ENCODE data around the gene TBCA. TPM values are rescaled to one million over a fixed set of nuclear protein-coding genes. Genes with fewer than 3 reads are reported as not detected.

TBCA gene
- total and polyA plus RNA-seq, 2 experiments from 2014 or later: 245 to 287 TPM

GRCh38 chr5:77771452-77771851, 4.7 kb downstream of the TBCA start:
- H3K4me3 ChIP-seq: no peak overlapping the region
- no peaks in the 10 kb centered on the region for H3K9me3 ChIP-seq (ENCODE audit: low read depth)
- H3K4me1 ChIP-seq (ENCODE audit: low read depth): peaks cover 27% of the 10 kb centered on the region
- DNase-seq (ENCODE audit: low read depth in 1 of 2, low spot score in 1 of 2): no peak
- H3K36me3 ChIP-seq: peaks cover 6% of the 10 kb centered on the region
- no peak overlapping the region for H3K27ac ChIP-seq
- TF ChIP-seq, protein P1, sequence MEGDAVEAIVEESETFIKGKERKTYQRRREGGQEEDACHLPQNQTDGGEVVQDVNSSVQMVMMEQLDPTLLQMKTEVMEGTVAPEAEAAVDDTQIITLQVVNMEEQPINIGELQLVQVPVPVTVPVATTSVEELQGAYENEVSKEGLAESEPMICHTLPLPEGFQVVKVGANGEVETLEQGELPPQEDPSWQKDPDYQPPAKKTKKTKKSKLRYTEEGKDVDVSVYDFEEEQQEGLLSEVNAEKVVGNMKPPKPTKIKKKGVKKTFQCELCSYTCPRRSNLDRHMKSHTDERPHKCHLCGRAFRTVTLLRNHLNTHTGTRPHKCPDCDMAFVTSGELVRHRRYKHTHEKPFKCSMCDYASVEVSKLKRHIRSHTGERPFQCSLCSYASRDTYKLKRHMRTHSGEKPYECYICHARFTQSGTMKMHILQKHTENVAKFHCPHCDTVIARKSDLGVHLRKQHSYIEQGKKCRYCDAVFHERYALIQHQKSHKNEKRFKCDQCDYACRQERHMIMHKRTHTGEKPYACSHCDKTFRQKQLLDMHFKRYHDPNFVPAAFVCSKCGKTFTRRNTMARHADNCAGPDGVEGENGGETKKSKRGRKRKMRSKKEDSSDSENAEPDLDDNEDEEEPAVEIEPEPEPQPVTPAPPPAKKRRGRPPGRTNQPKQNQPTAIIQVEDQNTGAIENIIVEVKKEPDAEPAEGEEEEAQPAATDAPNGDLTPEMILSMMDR (IDR thresholded peaks at IDR 0.05; ENCODE audit: low read depth, low read length): no peak
- H3K27me3 ChIP-seq: no peaks in the 10 kb centered on the region

GRCh38 chr5:77770293-77771005, 5.7 kb downstream of the TBCA start:
- DNase-seq (ENCODE audit: low read depth in 1 of 2, low spot score in 1 of 2): no peak
- H3K27ac ChIP-seq: no peak overlapping the region
- TF ChIP-seq, protein P1 (IDR thresholded peaks at IDR 0.05; ENCODE audit: low read depth, low read length): no peak
- no peak overlapping the region for H3K4me3 ChIP-seq
- H3K36me3 ChIP-seq: peaks cover 6% of the 10 kb centered on the region
- H3K9me3 ChIP-seq (ENCODE audit: low read depth): no peaks in the 10 kb centered on the region
- H3K4me1 ChIP-seq (ENCODE audit: low read depth): peaks cover 27% of the 10 kb centered on the region
- H3K27me3 ChIP-seq: no peaks in the 10 kb centered on the region

GRCh38 chr5:77768978-77769377, 7.2 kb downstream of the TBCA start:
- DNase-seq (ENCODE audit: low read depth in 1 of 2, low spot score in 1 of 2): no peak
- Histone ChIP-seq H3K4me1 (ENCODE audit: low read depth) (peaks cover 16% of the 10 kb centered on the region), H3K4me3 (no peak overlapping the region), H3K36me3 (peaks cover 6% of the 10 kb centered on the region), H3K27me3 (no peaks in the 10 kb centered on the region), H3K9me3 (ENCODE audit: low read depth) (no peaks in the 10 kb centered on the region), H3K27ac (no peak overlapping the region)
- TF ChIP-seq, protein P1 (IDR thresholded peaks at IDR 0.05; ENCODE audit: low read depth, low read length): no peak

DNA sequence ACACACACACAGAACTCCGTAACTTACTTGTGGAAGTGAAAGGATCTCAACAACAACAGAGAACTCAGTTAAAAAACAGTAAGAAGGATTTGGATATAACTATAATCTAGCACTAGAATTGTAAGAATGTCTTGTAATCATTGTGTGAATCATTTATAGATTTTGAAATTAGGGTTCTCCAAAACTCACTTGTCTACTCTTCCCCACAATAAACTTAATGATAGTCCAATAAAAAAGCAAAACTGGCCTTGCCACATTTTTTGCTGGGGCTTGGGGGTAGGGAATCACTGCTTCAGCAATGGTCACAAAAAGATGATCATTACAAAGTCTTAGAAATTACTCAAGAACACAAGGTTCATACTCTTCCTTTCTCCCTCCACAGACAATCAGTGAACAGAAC, 8.8 kb downstream of the TBCA start:
- no peaks in the 10 kb centered on the region for H3K9me3 ChIP-seq (ENCODE audit: low read depth)
- peaks cover under 1% of the 10 kb centered on the region for H3K4me1 ChIP-seq (ENCODE audit: low read depth)
- H3K27ac ChIP-seq: no peak overlapping the region
- TF ChIP-seq, protein P1 (IDR thresholded peaks at IDR 0.05; ENCODE audit: low read depth, low read length): no peak
- H3K4me3 ChIP-seq: no peak overlapping the region
- H3K36me3 ChIP-seq: peaks cover 6% of the 10 kb centered on the region
- no peaks in the 10 kb centered on the region for H3K27me3 ChIP-seq
- DNase-seq (ENCODE audit: low read depth in 1 of 2, low spot score in 1 of 2): no peak

DNA sequence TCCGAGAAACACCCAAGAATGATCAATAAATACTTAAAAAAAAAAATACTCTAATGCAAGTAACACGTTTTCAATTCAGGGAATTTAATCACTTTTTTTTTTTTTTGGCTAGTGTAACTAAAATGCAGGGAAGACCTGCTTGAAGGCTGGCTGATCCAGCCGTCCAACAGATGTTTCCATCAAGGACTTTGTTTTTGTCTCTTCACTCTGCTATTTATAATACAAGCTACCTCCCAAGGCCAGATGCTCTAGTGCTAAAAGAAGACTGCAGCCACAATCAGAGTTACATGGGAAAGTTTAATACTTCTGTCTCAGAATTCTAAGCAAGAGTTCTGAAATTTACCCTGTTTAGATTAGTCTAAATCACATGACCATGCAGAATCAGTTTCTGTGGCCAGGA, 14.5 kb downstream of the TBCA start:
- no peaks in the 10 kb centered on the region for H3K9me3 ChIP-seq (ENCODE audit: low read depth)
- H3K4me1 ChIP-seq (ENCODE audit: low read depth): no peaks in the 10 kb centered on the region
- H3K27me3 ChIP-seq: no peaks in the 10 kb centered on the region
- TF ChIP-seq, protein P1 (IDR thresholded peaks at IDR 0.05; ENCODE audit: low read depth, low read length): no peak
- no peak overlapping the region for H3K27ac ChIP-seq
- no peaks in the 10 kb centered on the region for H3K36me3 ChIP-seq
- no peak for DNase-seq (ENCODE audit: low read depth in 1 of 2, low spot score in 1 of 2)
- no peak overlapping the region for H3K4me3 ChIP-seq

Data from cardiac muscle cell (in vitro differentiated cells and primary cell).